Adrenal gland (tissue), 5 donors: Measurements from ENCODE around the gene CDK1.
"Not testable (repeated sequence)": the region's sequence is repeated elsewhere in the genome, so short reads cannot be mapped to it uniquely, and the experiment has no call there.

Experiments
- POLR2A ChIP-seq, 2 donors: fragments of 450-650 bp; IDR thresholded peaks; one replicate each; pipeline ENCODE4 v1.6.1; 2017; ENCODE audit warnings: antibody characterized with exemption in 2 of 2, mild to moderate bottlenecking in 2 of 2, moderate library complexity in 1 of 2
- TF ChIP-seq, protein P1 (sequence below), 6 experiments: fragments of 450-650 bp in 4 of 6; fragments of 200-600 bp in 2 of 6; sonication (generic) in 1 of 6; IDR thresholded peaks; 1 replicate in 5 of 6; 2 replicates in 1 of 6; pipeline versions ENCODE4 v1.5.1 to v1.8.0; 2016 to 2021; ENCODE audit warnings: antibody characterized with exemption in 6 of 6, mild to moderate bottlenecking in 2 of 6, moderate library complexity in 1 of 6
- donor health status: DM: no; HTN: no; CAD: no.

DNA sequence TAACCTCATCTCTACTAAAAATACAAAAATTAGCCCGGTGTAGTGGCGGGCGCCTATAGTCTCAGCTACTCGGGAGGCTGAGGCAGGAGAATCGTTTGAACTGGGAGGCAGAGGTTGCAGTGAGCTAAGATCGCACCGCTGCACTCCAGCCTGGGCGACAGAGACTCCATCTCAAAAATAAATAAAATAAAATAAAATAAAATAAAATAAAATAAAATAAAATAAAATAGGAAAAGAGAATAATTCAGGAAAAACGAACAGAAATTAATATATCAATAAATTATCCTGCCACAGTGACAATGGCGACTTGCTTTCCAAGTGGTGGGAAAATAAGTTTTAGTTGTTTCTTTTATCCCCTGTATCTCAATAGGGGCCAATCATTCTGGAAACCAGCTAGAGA is 62.9 kb downstream of the CDK1 start:
- TF ChIP-seq, protein P1, sequence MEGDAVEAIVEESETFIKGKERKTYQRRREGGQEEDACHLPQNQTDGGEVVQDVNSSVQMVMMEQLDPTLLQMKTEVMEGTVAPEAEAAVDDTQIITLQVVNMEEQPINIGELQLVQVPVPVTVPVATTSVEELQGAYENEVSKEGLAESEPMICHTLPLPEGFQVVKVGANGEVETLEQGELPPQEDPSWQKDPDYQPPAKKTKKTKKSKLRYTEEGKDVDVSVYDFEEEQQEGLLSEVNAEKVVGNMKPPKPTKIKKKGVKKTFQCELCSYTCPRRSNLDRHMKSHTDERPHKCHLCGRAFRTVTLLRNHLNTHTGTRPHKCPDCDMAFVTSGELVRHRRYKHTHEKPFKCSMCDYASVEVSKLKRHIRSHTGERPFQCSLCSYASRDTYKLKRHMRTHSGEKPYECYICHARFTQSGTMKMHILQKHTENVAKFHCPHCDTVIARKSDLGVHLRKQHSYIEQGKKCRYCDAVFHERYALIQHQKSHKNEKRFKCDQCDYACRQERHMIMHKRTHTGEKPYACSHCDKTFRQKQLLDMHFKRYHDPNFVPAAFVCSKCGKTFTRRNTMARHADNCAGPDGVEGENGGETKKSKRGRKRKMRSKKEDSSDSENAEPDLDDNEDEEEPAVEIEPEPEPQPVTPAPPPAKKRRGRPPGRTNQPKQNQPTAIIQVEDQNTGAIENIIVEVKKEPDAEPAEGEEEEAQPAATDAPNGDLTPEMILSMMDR (IDR thresholded peaks at IDR 0.05): not testable (repeated sequence)
- TF ChIP-seq POLR2A (IDR thresholded peaks at IDR 0.05): not testable (repeated sequence)
